Activated CD4-positive, alpha-beta T cell treated with anti-CD3 and anti-CD28 coated beads, Interleukin-10, Interleukin-2, amounts not matched to agents 100 ng/mL and 50 ng/mL, durations not matched to agents 16 hours and 8 hours (primary cell): ENCODE measurements around the gene OR4K14.
"Not testable (repeated sequence)": the region's sequence is repeated elsewhere in the genome, so short reads cannot be mapped to it uniquely, and the experiment has no call there.

Source experiments
- DNase-seq: peaks from one replicate; pipeline ENCODE4 v3.0.0-alpha.2; 2020

The OR4K14 gene, protein sequence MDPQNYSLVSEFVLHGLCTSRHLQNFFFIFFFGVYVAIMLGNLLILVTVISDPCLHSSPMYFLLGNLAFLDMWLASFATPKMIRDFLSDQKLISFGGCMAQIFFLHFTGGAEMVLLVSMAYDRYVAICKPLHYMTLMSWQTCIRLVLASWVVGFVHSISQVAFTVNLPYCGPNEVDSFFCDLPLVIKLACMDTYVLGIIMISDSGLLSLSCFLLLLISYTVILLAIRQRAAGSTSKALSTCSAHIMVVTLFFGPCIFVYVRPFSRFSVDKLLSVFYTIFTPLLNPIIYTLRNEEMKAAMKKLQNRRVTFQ

DNA sequence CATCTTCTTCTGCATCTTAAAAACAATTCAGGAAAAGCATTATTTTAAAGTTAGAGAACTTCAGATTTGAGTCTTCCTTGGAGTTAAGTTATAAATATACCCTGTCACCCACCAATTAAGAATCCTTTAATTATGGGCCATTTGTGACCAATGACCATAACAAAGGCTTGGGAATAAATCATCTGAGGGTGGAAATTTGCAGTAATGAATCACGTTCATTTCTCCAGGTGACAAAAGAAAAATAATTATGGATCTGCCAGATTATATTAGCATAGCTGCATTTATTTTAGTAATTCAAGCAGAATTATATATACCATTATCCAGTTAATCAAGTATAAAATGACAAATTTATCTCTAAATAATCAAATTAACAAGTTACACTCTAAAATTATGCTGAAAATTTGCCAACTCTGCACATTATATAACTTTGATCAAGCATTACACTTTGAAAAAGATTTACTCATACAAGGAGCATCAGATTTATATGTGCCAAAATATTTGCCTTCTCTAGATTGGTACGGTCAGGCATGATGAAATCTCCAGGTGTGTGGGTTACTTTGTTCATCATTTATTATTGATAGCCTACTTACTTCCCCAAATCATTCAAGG lies at the start of gene OR4K14:
OR4K14 (minus strand) TSS at position 51 of the 609 bp plus-strand sequence. CDS start 4,114 bp downstream, outside the sequence.
- DNase-seq: no peak

DNA sequence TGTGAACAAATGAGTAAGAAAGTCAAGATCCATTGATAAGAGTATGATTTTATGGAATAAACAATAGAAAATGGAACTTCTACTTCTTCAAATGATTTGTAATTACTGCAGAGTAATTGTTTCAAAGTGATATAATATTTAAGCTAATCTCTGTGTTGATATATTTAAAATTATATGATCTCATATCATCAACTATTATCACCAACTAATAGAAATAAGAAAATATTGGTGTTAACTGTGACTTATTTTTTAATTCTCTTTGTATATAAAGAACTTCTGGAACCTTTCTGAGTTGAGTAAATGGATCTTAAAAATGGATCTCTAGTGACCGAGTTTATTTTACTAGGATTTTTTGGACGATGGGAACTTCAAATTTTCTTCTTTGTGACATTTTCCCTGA lies 40.6 kb upstream of the OR4K14 start, which contains the start of gene OR4L1:
OR4L1 (plus strand) TSS at position 301 of the 400 bp plus-strand sequence; CDS start at position 301, 0 bp downstream.
- no peak for DNase-seq

DNA sequence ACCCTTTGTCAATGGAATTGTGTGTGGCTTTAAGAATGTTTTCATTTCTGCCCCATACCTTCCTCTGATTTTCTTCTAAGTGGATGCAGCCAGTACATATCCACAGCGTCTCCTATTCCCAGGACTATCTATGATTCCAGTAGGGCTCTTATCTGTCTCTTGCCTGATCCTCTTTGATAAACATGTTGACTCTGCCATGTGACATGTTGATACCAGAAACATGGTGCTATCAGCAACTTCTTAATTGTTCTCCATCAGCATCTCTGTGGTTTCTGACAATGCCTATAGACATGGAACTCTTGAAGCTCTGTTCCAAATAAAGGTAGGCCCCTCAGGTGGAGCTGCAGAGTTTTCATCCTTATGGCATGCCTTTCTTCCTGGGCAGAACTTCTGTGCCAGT lies 29.1 kb upstream of the OR4K14 start:
- DNase-seq: no peak

DNA sequence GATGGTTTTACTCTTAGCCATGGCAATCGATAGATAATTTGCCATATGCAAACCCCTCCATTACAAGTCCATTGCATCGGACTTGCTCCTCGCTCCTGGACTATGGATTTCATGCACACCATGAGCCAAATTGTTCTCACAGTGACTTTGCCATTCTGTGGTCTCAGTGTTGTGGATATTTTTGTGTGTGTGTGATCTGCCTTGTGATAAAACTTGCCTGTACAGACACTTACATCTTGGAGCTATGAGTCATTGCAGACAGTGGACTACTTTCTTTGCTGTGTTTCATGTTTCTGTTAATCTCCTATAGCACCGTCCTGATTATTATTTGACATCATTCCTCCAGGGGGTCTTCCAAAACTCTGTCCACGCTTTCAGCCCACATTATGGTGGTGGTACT lies 25.1 kb upstream of the OR4K14 start:
- DNase-seq: no peak

DNA sequence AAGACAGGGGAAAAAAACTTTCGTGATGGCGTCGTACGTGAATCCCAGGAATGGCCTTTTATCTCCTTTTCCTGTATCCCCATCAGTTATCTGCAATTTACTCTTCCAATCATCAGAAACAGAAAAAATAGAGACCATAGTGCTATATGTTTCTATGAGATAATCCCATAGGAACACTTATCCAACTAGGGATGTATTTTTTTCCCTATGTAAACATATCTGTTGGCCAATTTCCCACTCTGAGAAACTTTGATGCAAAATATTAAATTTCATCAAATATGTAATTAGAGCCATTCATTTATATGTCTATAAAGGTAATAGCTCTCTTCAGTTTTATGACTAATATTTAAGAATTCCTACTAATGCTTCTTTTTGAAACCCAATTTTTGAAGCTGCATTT lies 16.8 kb upstream of the OR4K14 start, which contains the start of gene OR4K13:
OR4K13 (minus strand) TSS at position 101 of the 400 bp plus-strand sequence. CDS start 1,280 bp downstream, outside the sequence.
- no peak for DNase-seq

DNA sequence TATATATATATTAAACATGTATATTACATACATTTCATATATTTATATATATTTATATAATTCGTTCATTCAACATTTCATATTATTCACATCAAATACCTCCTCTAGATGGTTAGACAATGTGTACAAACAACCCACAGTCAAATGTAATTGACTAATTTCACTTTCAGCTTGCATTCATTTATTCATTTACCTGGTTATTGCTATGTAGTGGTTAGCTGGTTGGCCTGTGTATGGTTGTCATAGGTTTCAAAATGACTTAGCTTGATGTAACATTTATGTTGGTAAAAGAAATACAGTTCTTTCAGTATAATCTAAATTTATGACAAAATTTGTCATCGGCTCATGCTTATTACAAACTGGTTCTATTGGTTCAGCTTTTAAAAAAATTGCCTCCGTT lies 16.3 kb upstream of the OR4K14 start:
- peak; percentile 17 for DNase-seq

DNA sequence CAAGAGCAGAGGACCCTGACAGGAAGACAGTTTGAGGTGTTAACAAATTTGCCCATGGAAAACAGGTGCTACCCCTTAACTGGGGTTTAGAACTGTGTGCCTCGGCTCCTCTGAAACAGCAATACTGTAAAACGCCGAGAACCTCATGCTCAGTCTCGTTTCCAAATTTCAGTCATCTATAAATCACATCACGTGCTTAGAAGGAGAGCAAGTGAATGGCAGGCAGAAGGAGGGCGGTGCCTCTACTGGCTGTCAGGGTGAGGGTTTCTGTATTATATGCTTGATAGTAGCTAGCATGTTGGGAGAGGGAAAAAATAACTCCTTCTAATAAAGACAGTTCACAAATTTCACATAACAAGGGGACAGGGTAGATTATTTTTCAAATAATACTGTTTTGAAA lies 12.0 kb upstream of the OR4K14 start:
- no peak for DNase-seq

DNA sequence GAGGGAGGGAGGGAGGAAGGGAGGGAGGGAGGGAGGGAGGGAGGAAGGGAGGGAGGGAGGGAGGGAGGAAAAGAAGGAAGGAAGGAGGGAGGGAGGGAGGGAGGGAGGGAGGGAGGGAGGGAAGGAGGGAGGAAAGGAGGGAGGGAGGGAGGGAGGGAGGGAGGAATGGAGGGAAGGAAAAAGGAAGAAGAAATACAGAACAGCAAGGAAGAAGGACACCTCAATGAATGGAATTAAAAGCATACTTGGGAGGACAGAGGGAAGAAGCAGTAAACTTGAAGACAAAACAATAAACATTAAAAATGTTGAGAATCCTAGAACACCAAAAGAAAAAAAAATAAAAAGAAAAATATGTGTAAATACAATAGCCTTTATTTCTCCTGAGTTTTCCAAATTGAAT lies 11.0 kb downstream of the OR4K14 start:
- no peak for DNase-seq

DNA sequence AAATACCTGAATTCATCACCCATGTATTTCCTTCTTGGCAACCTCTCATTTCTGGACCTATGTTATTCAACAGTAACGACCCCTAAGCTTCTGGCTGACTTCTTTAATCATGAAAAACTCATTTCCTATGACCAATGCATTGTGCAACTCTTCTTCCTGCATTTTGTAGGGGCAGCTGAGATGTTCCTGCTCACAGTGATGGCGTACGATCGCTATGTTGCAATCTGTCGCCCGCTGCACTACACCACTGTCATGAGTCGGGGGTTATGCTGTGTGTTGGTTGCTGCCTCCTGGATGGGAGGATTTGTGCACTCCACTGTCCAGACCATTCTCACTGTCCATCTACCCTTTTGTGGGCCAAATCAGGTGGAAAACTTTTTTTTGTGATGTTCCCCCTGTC lies 16.8 kb downstream of the OR4K14 start:
- no peak for DNase-seq

DNA sequence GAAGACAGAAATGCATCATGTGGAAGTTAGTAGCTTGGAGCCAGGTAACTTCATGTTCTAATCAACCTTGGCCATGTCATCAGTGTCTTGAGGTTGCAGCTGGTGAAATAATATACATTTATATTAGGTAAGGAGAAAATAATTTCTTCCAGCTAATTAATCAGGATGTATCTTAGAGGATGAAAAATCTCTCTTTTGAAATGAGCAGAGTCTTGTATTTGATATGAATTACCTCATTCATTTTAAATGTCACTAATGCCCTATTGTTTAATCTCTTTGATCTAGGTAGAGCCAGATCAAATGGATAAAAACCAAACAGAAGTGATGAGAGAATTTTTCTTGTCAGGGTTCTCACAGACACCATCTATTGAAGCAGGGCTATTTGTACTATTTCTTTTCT lies 17.2 kb downstream of the OR4K14 start, which contains the start of gene OR4Q2:
OR4Q2 (plus strand) TSS at position 301 of the 400 bp plus-strand sequence.
- no peak for DNase-seq

DNA sequence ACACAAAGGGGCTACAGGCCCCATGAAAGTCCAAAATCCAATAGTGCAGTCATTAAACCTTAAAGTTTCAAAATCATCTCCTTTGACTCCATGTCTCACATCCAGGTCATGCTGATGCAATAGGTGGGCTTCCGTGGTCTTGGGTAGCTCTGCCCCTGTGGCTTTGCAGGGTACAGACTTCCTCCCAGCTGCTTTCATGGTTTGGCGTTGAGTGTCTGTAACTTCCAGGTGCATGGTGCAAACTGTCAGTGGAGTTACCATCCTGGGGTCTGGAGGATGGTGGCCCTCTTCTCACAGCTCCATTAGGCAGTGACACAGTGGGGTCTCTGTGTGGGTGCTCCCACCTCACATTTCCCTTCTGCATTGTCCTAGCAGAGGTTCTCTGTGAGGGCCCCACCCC lies 25.7 kb downstream of the OR4K14 start:
- no peak for DNase-seq

DNA sequence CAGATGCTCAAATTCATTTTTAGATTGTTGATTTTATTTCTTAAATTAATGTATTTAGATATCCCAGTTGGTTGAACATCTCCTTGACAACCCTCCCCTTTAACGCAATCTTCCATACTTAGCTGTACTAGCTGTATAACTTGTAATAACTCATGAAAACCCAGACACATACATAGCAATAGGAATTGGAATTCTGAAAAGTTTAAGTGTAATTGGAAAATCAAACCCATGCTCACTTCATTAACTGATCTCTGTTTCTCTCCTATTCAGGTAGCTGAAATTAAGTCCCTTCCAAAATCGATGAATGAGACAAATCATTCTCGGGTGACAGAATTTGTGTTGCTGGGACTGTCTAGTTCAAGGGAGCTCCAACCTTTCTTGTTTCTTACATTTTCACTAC lies 43.8 kb downstream of the OR4K14 start, which contains the start of gene OR4K15:
OR4K15 (plus strand) TSS at position 301 of the 400 bp plus-strand sequence; CDS start at position 301, 0 bp downstream.
- no peak for DNase-seq

DNA sequence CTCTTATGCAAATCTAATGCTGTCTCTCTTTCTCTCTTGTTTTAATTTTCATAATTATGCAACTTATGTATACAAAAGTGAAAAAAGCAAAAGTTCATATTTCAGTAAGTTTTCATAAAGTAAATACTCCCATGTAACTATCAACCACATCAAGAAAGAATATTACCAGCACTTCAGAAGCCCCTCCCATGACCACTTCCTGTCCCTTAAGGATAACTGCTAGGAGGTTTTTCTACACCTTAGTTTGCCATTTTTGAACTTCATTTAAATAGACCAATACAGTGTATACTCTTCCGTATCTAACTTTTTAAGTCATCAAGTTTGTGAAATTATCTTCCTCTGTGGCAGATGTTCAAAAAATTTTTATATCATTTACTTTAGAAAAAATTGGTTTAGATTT lies 44.3 kb downstream of the OR4K14 start:
- DNase-seq: peak; percentile 4

DNA sequence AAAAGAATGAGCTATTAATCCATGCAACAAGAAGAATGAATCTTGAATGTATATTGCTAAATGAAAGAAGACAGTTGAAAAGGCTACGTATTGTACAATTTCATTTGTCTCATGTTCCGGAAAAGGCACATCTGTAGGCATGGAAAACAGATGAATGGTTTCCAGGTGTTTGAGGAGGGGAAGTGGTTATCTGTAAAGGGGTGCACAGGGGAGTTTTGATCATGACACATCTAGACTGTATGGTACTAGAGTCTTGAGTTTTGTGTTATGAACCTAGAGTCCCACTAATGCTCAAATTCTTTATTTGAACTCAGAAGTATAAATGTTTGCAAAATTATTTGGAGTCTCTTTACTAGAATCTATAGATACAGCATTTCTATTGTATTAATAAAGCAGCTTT lies 49.4 kb downstream of the OR4K14 start:
- not testable (repeated sequence) for DNase-seq
